Right atrium auricular region (tissue), 2 donors: ENCODE measurements around the gene ZNHIT3. TPM values are rescaled to one million over a fixed set of nuclear protein-coding genes. Genes with fewer than 3 reads are reported as not detected.

Experiments
- DNase-seq: peaks from one replicate; pipeline ENCODE4 v3.0.0-alpha.2; 2019; ENCODE audit warnings: low spot score
- H3K27ac ChIP-seq, 2 donors: fragments of 200-600 bp; sonication (generic); 1 replicate in 1 of 2; 2 replicates in 1 of 2; pipeline ENCODE4 v1.5.1; 2016 to 2019
- H3K27me3 ChIP-seq, 2 donors: fragments of 200-600 bp; sonication (generic); one replicate each; pipeline versions ENCODE4 v1.5.1 to v1.6.0; 2017 to 2019
- H3K36me3 ChIP-seq: fragments of 200-600 bp; sonication (generic); one replicate; pipeline ENCODE4 v1.5.1; 2016
- H3K4me1 ChIP-seq, 2 donors: fragments of 200-600 bp; sonication (generic); one replicate each; pipeline versions ENCODE4 v1.5.1 to v1.6.0; 2017 to 2019
- H3K4me3 ChIP-seq, 2 donors: fragments of 200-600 bp; sonication (generic); 1 replicate in 1 of 2; 2 replicates in 1 of 2; pipeline ENCODE4 v1.5.1; 2017 to 2019; ENCODE audit warnings: mild to moderate bottlenecking in 1 of 2, moderate library complexity in 1 of 2
- H3K9me3 ChIP-seq, 2 donors: fragments of 200-600 bp; sonication (generic); one replicate each; pipeline ENCODE4 v1.5.1; 2019
- total RNA-seq, 2 donors: library from RNA; depleted of rRNA; stranded (reverse); fragments of >200 nt; gene quantifications; one replicate each; pipeline ENCODE4 v1.1.0, GENCODE V29; 2016
- TF ChIP-seq, protein P1 (sequence below), 2 donors: fragments of 200-600 bp; sonication (generic); IDR thresholded peaks; one replicate each; pipeline ENCODE4 v1.5.1; 2019; ENCODE audit warnings: antibody characterized with exemption in 2 of 2

Gene ZNHIT3
- total RNA-seq, 2 donors from 2014 or later, result 16.4 to 17.6 TPM

DNA sequence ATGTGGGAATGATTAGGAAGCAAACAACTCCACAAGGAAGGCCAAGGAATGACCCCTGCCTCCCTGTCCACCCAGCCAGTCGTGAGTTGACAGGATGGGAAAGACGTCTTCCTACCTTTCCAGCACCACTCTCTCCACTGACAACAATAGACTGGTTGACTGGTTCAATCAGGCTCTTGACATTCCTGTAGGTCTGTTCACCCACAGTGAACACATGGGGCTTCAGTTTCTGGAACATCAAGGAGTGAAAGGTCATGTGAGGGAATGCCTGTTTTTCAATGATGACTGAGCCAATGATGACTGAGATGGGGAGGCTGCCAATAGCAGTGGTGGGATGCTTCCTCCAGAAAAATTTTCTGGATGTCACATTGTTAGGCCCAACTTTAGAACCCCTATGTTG is 38.6 kb downstream of the ZNHIT3 start:
- no peak overlapping the region for H3K27ac ChIP-seq
- no peak overlapping the region for H3K4me3 ChIP-seq
- peak; percentile 16 for DNase-seq
- H3K4me1 ChIP-seq, result no peaks in the 10 kb centered on the region
- no peaks in the 10 kb centered on the region for H3K9me3 ChIP-seq
- peaks cover 45% of the 10 kb centered on the region for H3K36me3 ChIP-seq
- no peaks in the 10 kb centered on the region for H3K27me3 ChIP-seq
- TF ChIP-seq, protein P1, sequence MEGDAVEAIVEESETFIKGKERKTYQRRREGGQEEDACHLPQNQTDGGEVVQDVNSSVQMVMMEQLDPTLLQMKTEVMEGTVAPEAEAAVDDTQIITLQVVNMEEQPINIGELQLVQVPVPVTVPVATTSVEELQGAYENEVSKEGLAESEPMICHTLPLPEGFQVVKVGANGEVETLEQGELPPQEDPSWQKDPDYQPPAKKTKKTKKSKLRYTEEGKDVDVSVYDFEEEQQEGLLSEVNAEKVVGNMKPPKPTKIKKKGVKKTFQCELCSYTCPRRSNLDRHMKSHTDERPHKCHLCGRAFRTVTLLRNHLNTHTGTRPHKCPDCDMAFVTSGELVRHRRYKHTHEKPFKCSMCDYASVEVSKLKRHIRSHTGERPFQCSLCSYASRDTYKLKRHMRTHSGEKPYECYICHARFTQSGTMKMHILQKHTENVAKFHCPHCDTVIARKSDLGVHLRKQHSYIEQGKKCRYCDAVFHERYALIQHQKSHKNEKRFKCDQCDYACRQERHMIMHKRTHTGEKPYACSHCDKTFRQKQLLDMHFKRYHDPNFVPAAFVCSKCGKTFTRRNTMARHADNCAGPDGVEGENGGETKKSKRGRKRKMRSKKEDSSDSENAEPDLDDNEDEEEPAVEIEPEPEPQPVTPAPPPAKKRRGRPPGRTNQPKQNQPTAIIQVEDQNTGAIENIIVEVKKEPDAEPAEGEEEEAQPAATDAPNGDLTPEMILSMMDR (IDR thresholded peaks at IDR 0.05), result no peak

DNA sequence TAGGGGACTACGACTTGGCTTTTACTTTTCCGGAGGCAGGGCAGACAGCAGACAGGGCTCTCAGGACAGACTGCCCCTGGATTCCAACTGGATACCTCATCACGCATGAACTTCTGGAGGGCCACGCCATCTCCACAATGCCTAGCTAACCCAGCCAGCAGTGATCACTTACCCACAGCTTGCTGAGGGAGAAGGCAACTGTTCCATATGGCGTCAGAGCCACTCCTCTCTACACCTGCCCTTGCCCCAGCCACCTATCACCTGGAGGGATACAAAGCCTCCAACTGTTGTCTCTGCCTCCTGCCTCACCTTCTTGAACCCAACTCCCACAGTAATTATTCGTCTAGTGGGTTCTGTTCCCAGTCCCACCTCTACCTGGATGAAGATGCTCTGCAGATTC is 39.4 kb downstream of the ZNHIT3 start:
- Histone ChIP-seq H3K36me3 (peaks cover 38% of the 10 kb centered on the region), H3K4me3 (no peak overlapping the region), H3K27me3 (no peaks in the 10 kb centered on the region), H3K9me3 (no peaks in the 10 kb centered on the region), H3K27ac (no peak overlapping the region), H3K4me1 (no peaks in the 10 kb centered on the region)
- peak; percentile 11 for DNase-seq
- TF ChIP-seq, protein P1 (IDR thresholded peaks at IDR 0.05), result no peak

GRCh38 chr17:36527621-36528250 is 41.3 kb downstream of the ZNHIT3 start:
- no peaks in the 10 kb centered on the region for H3K27me3 ChIP-seq
- H3K4me1 ChIP-seq, result no peaks in the 10 kb centered on the region
- TF ChIP-seq, protein P1 (IDR thresholded peaks at IDR 0.05), result no peak
- H3K9me3 ChIP-seq, result no peaks in the 10 kb centered on the region
- no peak overlapping the region for H3K27ac ChIP-seq
- H3K36me3 ChIP-seq, result peaks cover 46% of the 10 kb centered on the region
- H3K4me3 ChIP-seq, result no peak overlapping the region
- DNase-seq, result peak; percentile 55

GRCh38 chr17:36529121-36529520 is 42.6 kb downstream of the ZNHIT3 start:
- Histone ChIP-seq H3K9me3 (no peaks in the 10 kb centered on the region), H3K4me3 (no peak overlapping the region), H3K4me1 (peaks cover 0 to 8% of the 10 kb centered on the region in 2 donors), H3K36me3 (peaks cover 45% of the 10 kb centered on the region), H3K27me3 (no peaks in the 10 kb centered on the region), H3K27ac (no peak overlapping the region)
- DNase-seq, result no peak
- TF ChIP-seq, protein P1 (IDR thresholded peaks at IDR 0.05), result no peak

DNA sequence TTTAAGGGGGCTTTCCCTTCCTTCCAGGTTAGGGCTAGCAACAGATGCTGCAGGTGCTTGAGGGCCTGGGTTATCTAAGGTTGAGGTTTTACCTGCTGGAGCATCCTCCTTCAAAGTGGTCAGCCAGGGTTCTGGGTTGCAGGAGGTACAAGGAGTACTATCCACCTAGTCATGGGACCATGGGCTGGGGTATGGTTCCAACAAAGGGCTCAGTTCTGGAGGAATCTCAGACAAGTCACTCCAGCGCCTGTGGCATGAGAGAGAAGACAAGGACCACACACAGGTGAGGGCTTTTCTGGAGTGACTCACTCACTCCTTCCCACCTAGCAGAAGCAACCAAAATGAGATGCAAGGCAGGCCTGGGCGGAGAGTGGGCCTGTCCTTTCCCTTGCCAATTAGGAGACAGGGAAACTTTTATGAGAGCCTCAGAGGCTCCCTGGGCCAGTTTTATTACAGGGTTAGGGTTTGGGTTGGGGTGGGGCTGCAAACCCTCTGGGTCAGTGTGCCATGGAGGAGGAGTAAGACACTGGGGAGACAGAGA is 46.0 kb downstream of the ZNHIT3 start:
- no peak for DNase-seq
- TF ChIP-seq, protein P1 (IDR thresholded peaks at IDR 0.05), result no peak
- Histone ChIP-seq H3K4me1 (peaks cover 0 to 18% of the 10 kb centered on the region in 2 donors), H3K36me3 (peaks cover 19% of the 10 kb centered on the region), H3K4me3 (no peak overlapping the region), H3K27ac (no peak overlapping the region), H3K9me3 (no peaks in the 10 kb centered on the region), H3K27me3 (no peaks in the 10 kb centered on the region)
